HEK293 (cell line): ENCODE data around the gene PDE4D.
A peak's percentile ranks its signal among the peaks of the same experiment; 100 is the strongest.

Experiments used
- BCL11B ChIP-seq: fragments of 450-650 bp; formaldehyde crosslinking; IDR thresholded peaks from 2 replicates; pipeline ENCODE4 v1.5.1; 2016; ENCODE audit warnings: low read depth, missing biosample characterization, missing genetic modification characterization
- GLI4 ChIP-seq: fragments of 450-650 bp; formaldehyde crosslinking; IDR thresholded peaks from 2 replicates; pipeline ENCODE4 v1.5.1; 2016; ENCODE audit warnings: missing biosample characterization, missing genetic modification characterization
- HOXC10 ChIP-seq: sonication (generic); formaldehyde crosslinking; IDR thresholded peaks from 2 replicates; pipeline ENCODE4 v1.8.1; 2023; ENCODE audit warnings: mild to moderate bottlenecking, missing genetic modification reagents
- KLF7 ChIP-seq: fragments of 450-650 bp; formaldehyde crosslinking; IDR thresholded peaks from 2 replicates; pipeline ENCODE4 v1.5.1; 2016; ENCODE audit warnings: missing biosample characterization, missing genetic modification characterization, borderline replicate concordance
- OSR2 ChIP-seq: fragments of 450-650 bp; formaldehyde crosslinking; IDR thresholded peaks from 2 replicates; pipeline ENCODE4 v1.5.1; 2016; ENCODE audit warnings: missing biosample characterization, missing genetic modification characterization
- OVOL3 ChIP-seq: fragments of 450-650 bp; formaldehyde crosslinking; IDR thresholded peaks from 2 replicates; pipeline ENCODE4 v1.5.1; 2016; ENCODE audit warnings: missing biosample characterization, missing genetic modification characterization
- RBAK ChIP-seq: fragments of 450-650 bp; formaldehyde crosslinking; IDR thresholded peaks from 2 replicates; pipeline ENCODE4 v1.5.1; 2016; ENCODE audit warnings: missing biosample characterization, missing genetic modification characterization
- SP3 ChIP-seq: fragments of 450-650 bp; formaldehyde crosslinking; IDR thresholded peaks from 2 replicates; pipeline ENCODE4 v1.5.1; 2016; ENCODE audit warnings: missing biosample characterization, missing genetic modification characterization
- SP7 ChIP-seq: fragments of 450-650 bp; formaldehyde crosslinking; IDR thresholded peaks from 2 replicates; pipeline ENCODE4 v1.5.1; 2016; ENCODE audit warnings: missing biosample characterization, missing genetic modification characterization
- YY1 ChIP-seq: fragments of 450-650 bp; formaldehyde crosslinking; IDR thresholded peaks from 2 replicates; pipeline ENCODE4 v1.5.1; 2018; ENCODE audit warnings: missing biosample characterization, missing genetic modification characterization
- ZBTB21 ChIP-seq: fragments of 450-650 bp; formaldehyde crosslinking; IDR thresholded peaks from 2 replicates; pipeline ENCODE4 v1.5.1; 2017; ENCODE audit warnings: missing biosample characterization, missing genetic modification characterization
- ZBTB49 ChIP-seq: fragments of 450-650 bp; formaldehyde crosslinking; IDR thresholded peaks from 2 replicates; pipeline ENCODE4 v1.5.1; 2016; ENCODE audit warnings: missing biosample characterization, missing genetic modification characterization, low read depth
- ZNF133 ChIP-seq: fragments of 450-650 bp; formaldehyde crosslinking; IDR thresholded peaks from 2 replicates; pipeline ENCODE4 v1.5.1; 2016; ENCODE audit warnings: missing biosample characterization, missing genetic modification characterization
- ZNF148 ChIP-seq: fragments of 450-650 bp; formaldehyde crosslinking; IDR thresholded peaks from 2 replicates; pipeline ENCODE4 v1.5.0; 2017; ENCODE audit warnings: missing biosample characterization, missing genetic modification characterization, borderline replicate concordance
- ZNF223 ChIP-seq: fragments of 450-650 bp; formaldehyde crosslinking; IDR thresholded peaks from 2 replicates; pipeline ENCODE4 v1.5.1; 2016; ENCODE audit warnings: missing biosample characterization, missing genetic modification characterization
- ZNF514 ChIP-seq: fragments of 450-650 bp; formaldehyde crosslinking; IDR thresholded peaks from 2 replicates; pipeline ENCODE4 v1.5.1; 2016; ENCODE audit warnings: missing biosample characterization, missing genetic modification characterization
- ZNF548 ChIP-seq: fragments of 450-650 bp; formaldehyde crosslinking; IDR thresholded peaks from 2 replicates; pipeline ENCODE4 v1.5.1; 2016; ENCODE audit warnings: missing biosample characterization, missing genetic modification characterization
- ZNF585B ChIP-seq: fragments of 450-650 bp; formaldehyde crosslinking; IDR thresholded peaks from 2 replicates; pipeline ENCODE4 v1.5.1; 2016; ENCODE audit warnings: missing biosample characterization, missing genetic modification characterization
- ZNF610 ChIP-seq: fragments of 450-650 bp; formaldehyde crosslinking; IDR thresholded peaks from 2 replicates; pipeline ENCODE4 v1.5.1; 2016; ENCODE audit warnings: missing biosample characterization, missing genetic modification characterization, borderline replicate concordance
- ZNF623 ChIP-seq: fragments of 450-650 bp; formaldehyde crosslinking; IDR thresholded peaks from 2 replicates; pipeline ENCODE4 v1.5.1; 2016; ENCODE audit warnings: missing biosample characterization, missing genetic modification characterization
- ZNF658 ChIP-seq: fragments of 450-650 bp; formaldehyde crosslinking; IDR thresholded peaks from 2 replicates; pipeline ENCODE4; 2016; ENCODE audit warnings: missing biosample characterization, missing genetic modification characterization
- ZNF660 ChIP-seq: fragments of 450-650 bp; IDR thresholded peaks from 2 replicates; pipeline ENCODE4 v1.5.1; 2018; ENCODE audit warnings: missing biosample characterization, mild to moderate bottlenecking, missing genetic modification characterization
- TF ChIP-seq, protein P1 (sequence below): sonication (generic); formaldehyde crosslinking; IDR thresholded peaks from 2 replicates; pipeline ENCODE4 v1.8.1; 2022; ENCODE audit warnings: mild to moderate bottlenecking, moderate library complexity, missing genetic modification reagents
- TF ChIP-seq, protein P2 (sequence below): fragments of 450-650 bp; formaldehyde crosslinking; IDR thresholded peaks from 2 replicates; pipeline ENCODE4 v1.5.1; 2016; ENCODE audit warnings: missing biosample characterization, missing genetic modification characterization
- TF ChIP-seq, protein P3 (sequence below): fragments of 450-650 bp; formaldehyde crosslinking; IDR thresholded peaks from 2 replicates; pipeline ENCODE4 v1.5.1; 2016; ENCODE audit warnings: missing biosample characterization, missing genetic modification characterization
- TF ChIP-seq, protein P4 (sequence below): fragments of 450-650 bp; formaldehyde crosslinking; IDR thresholded peaks from 2 replicates; pipeline ENCODE4 v1.5.1; 2016; ENCODE audit warnings: missing biosample characterization, missing genetic modification characterization, borderline replicate concordance

Gene PDE4D

DNA sequence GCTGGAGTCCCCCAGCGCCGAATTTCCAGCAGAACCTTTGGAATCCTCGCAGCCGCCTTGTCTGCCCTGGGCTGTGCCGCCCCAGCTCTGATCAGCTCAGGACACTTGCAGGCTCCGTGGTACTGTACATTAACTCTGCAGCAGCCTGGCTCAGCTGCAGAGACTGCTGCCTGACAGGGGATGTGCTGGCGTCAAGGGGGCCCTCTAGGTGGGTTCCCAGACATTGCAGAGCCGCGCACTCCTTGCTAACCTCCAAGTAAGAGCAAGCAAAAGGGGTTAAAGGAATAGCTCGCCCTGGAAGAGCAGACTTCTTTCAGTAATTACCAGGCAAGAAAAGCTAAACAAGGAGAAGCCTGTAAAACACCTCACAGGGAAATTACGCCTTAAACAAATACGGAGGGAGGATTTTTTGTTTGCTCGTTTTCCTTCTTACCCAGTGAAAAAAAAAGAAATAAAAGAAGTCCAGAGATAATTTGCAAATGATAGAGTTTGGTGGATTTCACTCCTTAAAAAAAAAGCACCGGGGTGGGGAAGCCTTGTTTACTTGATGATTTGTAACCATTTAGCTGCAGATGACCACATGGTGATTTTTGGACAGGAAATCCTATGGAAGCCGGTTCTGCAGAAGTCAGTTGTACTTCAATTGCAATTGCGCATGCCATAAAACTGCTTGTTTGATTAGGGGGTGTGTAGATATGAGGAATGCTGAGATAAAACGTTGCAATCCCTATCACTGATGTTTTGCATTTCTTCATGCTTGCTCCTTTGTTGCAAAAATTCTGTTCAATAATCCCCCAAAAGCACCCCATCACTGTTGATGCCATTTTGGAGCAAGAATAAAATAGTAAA lies 305.8 kb downstream of the PDE4D start (continued):
- TF ChIP-seq ZNF148 (tag by site-specific recombination) = no peak
- TF ChIP-seq OSR2 = peak; percentile 22; the same call in 1 of the 2 replicates
- no peak for TF ChIP-seq KLF7 (tag by site-specific recombination)
- no peak for TF ChIP-seq OVOL3 (tag by site-specific recombination)
- TF ChIP-seq ZNF623 (tag by site-specific recombination) = no peak
- TF ChIP-seq ZNF548 = no peak
- TF ChIP-seq ZNF585B (tag by site-specific recombination) = no peak
- TF ChIP-seq ZNF514 = no peak
- TF ChIP-seq ZBTB49 (tag by site-specific recombination) = no peak
- peak; percentile 22; the same call in 1 of the 2 replicates for TF ChIP-seq YY1 (tag by site-specific recombination)
- TF ChIP-seq HOXC10 (CRISPR knock-in tag) = no peak
- TF ChIP-seq, protein P1, sequence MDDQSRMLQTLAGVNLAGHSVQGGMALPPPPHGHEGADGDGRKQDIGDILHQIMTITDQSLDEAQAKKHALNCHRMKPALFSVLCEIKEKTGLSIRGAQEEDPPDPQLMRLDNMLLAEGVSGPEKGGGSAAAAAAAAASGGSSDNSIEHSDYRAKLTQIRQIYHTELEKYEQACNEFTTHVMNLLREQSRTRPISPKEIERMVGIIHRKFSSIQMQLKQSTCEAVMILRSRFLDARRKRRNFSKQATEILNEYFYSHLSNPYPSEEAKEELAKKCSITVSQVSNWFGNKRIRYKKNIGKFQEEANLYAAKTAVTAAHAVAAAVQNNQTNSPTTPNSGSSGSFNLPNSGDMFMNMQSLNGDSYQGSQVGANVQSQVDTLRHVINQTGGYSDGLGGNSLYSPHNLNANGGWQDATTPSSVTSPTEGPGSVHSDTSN (CRISPR knock-in tag) = no peak
- TF ChIP-seq ZNF658 (tag by site-specific recombination) = no peak
- TF ChIP-seq GLI4 (tag by site-specific recombination) = no peak
- TF ChIP-seq, protein P2, sequence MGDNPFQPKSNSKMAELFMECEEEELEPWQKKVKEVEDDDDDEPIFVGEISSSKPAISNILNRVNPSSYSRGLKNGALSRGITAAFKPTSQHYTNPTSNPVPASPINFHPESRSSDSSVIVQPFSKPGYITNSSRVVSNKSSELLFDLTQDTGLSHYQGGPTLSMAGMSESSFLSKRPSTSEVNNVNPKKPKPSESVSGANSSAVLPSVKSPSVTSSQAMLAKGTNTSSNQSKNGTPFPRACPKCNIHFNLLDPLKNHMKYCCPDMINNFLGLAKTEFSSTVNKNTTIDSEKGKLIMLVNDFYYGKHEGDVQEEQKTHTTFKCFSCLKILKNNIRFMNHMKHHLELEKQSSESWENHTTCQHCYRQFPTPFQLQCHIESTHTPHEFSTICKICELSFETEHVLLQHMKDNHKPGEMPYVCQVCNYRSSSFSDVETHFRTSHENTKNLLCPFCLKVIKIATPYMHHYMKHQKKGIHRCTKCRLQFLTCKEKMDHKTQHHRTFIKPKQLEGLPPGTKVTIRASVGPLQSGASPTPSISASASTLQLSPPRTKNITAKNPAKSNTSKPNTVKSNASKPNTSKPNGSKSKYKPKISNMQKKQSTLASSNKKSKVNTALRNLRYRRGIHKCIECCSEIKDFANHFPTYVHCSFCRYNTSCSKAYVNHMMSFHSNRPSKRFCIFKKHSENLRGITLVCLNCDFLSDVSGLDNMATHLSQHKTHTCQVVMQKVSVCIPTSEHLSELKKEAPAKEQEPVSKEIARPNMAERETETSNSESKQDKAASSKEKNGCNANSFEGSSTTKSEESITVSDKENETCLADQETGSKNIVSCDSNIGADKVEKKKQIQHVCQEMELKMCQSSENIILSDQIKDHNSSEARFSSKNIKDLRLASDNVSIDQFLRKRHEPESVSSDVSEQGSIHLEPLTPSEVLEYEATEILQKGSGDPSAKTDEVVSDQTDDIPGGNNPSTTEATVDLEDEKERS (tag by site-specific recombination) = no peak
- TF ChIP-seq ZBTB21 (tag by site-specific recombination) = no peak
- TF ChIP-seq, protein P3, sequence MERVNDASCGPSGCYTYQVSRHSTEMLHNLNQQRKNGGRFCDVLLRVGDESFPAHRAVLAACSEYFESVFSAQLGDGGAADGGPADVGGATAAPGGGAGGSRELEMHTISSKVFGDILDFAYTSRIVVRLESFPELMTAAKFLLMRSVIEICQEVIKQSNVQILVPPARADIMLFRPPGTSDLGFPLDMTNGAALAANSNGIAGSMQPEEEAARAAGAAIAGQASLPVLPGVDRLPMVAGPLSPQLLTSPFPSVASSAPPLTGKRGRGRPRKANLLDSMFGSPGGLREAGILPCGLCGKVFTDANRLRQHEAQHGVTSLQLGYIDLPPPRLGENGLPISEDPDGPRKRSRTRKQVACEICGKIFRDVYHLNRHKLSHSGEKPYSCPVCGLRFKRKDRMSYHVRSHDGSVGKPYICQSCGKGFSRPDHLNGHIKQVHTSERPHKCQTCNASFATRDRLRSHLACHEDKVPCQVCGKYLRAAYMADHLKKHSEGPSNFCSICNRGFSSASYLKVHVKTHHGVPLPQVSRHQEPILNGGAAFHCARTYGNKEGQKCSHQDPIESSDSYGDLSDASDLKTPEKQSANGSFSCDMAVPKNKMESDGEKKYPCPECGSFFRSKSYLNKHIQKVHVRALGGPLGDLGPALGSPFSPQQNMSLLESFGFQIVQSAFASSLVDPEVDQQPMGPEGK (tag by site-specific recombination) = no peak
- TF ChIP-seq BCL11B (tag by site-specific recombination) = no peak
- TF ChIP-seq, protein P4, sequence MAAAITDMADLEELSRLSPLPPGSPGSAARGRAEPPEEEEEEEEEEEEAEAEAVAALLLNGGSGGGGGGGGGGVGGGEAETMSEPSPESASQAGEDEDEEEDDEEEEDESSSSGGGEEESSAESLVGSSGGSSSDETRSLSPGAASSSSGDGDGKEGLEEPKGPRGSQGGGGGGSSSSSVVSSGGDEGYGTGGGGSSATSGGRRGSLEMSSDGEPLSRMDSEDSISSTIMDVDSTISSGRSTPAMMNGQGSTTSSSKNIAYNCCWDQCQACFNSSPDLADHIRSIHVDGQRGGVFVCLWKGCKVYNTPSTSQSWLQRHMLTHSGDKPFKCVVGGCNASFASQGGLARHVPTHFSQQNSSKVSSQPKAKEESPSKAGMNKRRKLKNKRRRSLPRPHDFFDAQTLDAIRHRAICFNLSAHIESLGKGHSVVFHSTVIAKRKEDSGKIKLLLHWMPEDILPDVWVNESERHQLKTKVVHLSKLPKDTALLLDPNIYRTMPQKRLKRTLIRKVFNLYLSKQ (tag by site-specific recombination) = no peak
- TF ChIP-seq SP3 = no peak
- peak; percentile 79 for TF ChIP-seq ZNF660 (tag by site-specific recombination)
- TF ChIP-seq ZNF610 (tag by site-specific recombination) = 0 out of 2 replicates have a peak, but pooled peaks have one; percentile 41
- TF ChIP-seq ZNF133 (tag by site-specific recombination) = no peak
- no peak for TF ChIP-seq SP7 (tag by site-specific recombination)
- no peak for TF ChIP-seq RBAK
- TF ChIP-seq ZNF223 (tag by site-specific recombination) = no peak
